HG03159 (cell line): ENCODE data around the gene COL6A2.
"Not testable (repeated sequence)": the region's sequence is repeated elsewhere in the genome, so short reads cannot be mapped to it uniquely, and the experiment has no call there.

Experiments
- ATAC-seq: cut with Tn5 transposase; IDR thresholded peaks from one replicate; pipeline ENCODE4 v1.9.1; 2021; ENCODE audit warnings: mild to moderate bottlenecking, moderate library complexity; ENCODE audit not compliant: unreplicated experiment

COL6A2 gene

DNA sequence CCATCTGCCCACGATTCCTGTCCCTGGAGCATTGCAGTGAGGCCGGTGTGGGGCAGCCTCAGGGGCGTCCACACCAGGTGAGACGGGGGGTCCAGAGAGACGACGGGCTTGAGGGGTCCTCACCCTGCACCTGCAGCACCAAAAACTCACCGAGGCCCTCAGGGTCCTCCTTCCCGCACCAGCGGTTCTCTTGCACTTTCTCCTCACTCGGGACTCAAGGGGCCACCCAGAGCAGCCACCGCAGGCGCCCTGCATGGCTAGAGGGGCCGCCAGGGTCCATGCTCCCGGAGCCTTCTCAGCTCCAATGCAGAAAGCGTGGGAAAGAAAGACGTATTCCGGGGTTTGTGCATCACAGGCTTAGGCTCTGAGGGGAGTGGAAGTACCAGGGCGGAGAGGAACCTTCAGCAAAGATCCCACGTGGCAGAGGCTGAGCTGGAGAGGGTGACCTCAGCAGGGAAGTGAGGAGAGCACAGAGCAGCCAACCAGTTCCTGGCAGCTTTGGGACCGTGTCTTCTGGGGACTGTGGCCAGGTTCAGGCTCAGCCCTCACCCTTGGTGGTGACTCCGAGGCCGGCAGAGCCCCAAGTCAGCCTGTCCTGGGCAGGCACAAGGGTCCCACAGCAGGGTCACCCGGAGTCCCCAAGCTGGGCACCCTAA lies 19.5 kb upstream of the COL6A2 start:
- ATAC-seq: no peak

DNA sequence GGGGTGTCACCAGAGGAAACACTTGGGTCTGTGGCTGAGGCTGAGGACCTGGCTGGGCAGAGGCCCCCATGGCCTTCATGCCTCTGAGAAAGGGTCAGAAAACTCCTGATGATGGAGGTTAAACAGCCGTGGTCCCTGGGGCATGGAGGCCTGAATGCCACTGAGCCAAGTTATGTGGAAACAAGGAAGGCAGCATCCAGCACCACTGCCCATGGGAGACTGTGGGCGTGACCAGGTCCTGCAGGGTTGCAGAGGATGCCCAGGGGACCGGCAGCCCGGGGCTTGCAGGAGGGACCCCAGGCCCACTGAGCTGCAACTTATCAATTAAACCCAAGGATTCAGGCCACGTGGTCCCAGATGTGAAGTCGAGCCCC lies 18.9 kb upstream of the COL6A2 start:
- no peak for ATAC-seq

DNA sequence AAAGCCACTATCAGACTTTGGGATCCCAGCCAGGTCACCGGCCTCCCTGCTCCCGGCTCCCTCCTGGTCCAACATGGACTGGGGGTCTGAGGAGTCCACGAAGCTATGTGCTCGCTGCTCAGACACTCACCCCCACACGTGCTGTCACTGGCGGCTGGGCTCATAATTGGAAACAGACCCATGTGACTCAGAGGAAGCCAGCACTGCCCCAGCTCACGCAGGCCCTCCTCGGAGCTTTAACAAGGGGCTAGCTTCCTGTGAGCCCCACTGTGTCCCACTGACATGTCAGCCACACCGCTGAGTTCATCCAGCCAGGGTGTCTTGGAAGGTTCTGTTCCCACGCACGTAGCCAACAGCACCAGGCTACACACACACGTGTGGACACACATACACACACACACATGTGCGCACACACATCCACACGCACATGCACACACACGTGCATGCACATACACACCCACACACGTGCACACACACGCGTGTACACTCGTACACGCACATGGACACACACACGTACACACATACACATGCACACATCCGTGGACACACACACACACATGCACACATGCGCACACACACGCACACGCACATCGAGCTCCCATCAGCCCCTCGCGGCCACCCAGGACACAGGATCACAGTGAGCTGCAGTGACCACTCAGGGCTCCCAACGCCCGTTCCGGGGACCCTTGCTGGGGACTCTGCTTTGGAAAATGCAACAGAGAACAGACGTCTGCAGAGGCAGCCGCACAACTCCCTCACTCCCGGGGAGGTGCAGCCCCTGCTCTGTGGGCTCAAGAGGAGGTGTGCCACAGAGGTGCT lies 18.4 kb upstream of the COL6A2 start:
- ATAC-seq: no peak

DNA sequence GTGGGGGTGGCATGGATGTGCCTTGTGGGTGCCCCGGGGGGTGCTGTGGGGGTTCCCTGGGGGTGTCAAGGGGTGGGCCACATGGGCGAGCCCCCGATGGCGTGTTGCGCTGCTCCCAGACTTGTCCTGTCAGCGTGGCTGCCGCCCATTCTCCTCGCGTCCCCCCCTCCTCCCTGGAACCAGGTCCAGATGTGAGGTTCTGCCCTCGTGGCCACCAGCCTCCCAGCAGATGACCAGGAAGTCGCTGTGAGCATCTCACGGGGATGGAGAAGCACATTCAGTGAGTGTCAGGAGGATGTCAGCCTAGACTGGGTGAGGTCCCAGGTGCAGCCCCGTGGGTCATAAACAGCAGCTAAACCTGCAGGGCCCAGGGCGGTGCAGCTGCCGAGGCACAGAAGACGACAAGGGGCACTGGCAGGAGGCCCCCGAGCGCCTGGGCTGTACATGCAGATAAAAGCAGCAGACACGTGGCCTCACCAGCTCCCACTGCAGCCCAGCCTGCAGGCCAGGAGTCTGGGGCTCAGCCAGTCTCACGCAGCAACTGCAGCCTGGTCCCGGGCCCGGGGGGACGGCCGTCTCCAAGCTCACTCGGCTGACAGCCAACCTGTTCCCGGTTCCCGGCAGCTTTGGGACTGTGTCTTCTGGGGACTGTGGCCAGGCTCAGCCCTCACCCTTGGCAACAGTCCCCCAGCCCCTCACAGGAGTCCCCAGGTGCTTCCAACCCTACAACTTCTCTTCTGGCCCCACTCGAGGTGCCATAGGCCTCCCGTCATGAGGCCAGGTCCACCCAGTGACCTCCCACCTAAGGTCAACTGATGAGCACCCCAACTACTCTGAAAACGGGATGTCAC lies 17.5 kb upstream of the COL6A2 start:
- ATAC-seq: no peak

DNA sequence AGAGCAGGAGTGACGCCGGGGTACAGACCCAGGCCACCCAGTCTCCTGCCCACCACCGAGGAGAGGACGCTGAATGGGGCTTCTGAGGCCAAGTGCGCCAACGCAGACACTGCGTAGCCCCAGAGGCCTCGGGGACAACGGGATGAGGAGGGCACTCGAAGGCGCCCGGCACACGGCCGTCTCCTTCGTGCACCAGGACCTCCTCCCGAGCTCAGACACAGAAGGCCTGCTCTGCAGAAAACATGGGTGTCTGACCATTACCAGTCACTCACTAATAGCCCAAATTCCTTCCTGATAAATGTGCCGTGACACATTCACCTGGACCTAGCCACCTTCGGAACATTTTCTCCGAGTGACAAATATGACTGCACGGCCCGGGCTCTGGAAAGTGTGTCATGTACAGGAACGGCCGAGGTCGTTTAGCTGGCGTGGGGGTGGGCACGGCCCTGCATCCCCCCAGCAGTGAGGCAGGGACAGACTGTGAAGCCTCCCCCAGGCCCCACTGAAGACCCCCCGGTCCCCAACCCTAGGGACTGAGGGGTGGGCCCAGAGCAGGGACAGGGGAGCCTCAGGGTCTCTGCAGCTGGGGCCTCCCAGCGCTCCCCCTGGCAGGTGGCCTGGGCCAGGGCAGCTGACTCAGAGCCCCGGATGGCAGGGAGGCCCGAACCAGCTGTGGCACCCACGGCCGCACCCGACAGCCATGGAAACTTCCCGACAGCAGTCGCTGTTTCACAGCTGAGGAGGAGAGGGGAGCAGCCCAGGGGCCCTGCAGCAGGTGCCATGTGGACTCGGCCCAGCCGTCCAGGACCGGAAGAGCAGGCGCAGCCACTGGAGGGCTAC lies 16.7 kb upstream of the COL6A2 start:
- no peak for ATAC-seq

DNA sequence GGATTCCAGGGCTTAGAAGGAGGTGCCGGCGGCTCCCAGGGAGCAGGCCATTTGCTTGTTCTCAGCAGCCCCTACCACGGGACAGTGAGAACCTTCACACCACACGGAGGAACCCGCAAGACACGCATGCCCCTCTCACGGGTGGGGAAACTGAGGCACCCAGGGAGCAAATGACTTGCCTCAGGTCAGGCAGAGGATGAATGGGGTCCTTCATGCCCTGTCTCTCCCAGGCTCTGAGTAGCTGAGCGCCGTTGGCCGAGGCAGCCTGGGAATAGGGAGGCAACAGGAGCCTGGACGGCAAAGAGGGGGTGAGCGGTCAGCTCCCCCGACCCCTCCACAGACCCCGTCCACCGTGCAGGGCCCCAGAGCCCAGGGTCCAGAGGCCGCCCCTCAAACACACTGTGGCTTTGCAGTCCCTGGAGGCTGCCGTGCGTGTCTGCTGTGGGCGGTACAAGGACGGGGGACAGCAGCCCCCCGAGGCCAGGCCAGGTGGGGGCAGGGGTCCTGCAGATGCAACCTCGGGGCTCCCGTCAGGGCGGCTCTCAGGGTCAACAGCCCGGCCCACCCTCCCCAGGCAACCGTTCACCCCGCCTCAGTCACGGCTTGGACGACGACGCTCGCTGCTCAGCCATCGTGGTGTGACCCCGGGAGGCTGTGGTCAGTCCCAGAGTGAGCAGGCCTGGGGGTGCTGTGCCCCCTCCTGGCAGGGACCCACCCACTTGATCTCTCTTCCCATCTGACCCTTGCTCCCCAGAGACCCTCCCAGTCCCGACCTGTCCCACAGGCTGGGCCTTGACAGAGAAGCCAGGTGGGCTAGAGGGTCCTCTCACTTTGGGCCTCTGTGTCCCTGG lies 15.8 kb upstream of the COL6A2 start:
- ATAC-seq: no peak

DNA sequence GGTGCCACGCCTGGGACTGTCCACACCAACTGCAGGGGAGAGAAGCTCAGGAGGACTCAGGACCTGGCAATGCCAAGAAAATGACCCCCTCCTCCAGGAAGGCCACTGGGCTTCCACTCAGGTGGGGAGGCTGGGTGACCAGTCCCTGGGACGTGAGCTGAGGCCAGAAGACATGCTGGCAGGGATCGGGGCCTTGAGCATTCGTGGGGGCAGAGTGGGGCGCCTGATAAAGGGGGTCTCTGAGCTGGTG lies 15.3 kb upstream of the COL6A2 start:
- ATAC-seq: no peak

DNA sequence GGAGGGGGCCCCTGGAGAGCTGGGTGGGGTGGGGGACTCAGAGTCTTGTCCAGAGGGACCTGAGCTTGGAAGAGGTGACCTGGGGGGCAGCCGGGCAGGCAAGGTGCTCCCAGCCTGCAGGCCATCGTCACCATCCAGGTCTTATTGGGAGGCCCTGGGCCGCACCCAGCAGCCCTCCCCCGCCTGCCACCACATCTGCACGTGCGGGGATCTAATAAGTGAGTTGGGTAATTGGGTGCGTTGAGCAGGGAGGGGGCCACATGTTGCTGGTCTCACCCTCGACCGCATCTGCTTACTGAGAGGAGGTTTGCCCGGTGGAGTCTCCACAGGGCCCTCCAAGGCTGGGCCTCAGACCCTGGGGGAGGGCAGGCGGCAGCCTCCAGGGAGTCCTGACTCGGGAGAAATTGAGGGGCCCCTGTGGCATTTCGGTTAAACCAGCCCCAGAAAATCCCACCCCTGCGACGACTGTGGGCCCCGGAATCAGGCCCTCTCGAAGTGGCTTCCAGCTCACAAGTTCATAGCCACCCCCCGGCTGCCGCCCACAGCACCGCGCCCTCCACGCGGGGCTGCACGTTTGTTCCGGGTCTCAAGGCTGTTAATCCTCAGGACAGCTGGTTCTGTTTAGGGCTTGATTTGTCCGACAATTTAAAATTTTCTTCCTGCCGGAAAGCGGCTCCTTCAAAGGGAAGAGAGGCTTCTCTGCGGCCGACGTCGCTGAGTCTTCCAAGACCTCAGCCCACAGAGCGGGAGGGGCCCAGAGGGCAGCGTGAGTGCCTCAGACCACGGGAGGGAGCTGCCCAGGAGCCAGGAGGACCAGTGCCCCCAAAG lies 14.7 kb upstream of the COL6A2 start:
- no peak for ATAC-seq

DNA sequence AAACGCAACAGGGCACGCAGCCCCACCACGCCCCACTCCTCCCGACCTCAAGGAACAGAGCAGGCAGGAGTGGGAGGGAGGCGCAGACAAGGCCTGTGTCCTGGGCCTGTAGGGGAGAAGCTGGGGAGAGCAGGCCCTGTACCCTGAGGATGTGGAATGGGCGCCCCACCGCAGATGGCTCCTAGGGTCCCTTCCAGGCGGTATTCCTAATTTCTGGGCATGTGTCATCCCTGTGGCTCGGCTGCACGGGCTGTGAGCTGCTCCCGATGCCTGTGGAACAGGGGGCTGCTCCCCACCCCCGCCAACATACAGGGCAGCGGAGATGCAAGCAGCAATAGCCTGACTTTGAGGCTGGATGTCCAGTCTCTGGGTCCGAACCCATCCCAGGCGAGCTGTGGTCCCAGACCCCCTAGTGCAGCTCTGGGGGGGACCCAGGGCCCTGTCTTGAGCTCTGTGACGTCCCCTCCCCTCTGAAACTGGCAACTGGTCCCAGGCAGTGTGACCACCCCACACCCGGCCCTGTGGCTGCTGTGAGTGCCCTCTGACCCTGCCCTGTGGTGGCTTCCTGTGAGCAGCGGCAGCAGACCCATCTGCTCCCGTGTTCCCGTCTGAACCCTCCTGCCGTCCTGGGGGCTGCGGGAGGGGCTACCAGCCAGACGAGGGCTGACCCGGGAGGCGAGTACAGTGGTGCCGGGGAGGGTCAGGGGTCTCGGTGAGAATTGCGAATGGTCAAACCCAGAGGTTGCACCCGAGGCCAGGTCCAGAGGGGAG lies 13.9 kb upstream of the COL6A2 start:
- ATAC-seq: no peak

DNA sequence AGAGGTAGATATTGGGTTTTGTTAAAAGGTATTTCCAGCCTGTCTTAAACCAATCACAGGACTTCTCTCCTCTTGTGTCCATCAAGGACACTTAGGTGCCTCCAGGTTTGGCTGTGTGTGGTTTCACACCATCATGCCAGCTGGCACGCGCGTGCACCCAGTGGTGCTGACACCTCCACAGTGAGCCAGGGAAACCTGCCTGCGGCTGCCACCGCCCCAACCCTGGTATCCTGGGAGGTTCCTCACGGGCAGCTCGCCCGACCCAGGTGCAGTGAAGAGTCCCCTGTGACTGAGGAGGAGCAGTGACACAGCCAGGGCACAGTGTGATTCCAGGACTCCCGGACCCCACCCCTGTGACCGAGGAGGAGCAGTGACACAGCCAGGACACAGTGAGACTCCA lies 13.2 kb upstream of the COL6A2 start:
- ATAC-seq: no peak

DNA sequence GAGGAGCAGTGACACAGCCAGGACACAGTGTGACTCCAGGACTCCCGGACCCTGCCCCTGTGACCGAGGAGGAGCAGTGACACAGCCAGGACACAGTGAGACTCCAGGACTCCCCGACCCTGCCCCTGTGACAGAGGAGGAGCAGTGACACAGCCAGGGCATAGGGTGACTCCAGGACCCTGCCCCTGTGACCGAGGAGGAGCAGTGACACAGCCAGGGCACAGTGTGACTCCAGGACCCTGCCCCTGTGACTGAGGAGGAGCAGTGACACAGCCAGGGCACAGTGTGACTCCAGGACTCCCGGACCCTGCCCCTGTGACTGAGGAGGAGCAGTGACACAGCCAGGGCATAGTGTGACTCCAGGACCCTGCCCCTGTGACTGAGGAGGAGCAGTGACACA lies 12.7 kb upstream of the COL6A2 start:
- ATAC-seq: not testable (repeated sequence)

DNA sequence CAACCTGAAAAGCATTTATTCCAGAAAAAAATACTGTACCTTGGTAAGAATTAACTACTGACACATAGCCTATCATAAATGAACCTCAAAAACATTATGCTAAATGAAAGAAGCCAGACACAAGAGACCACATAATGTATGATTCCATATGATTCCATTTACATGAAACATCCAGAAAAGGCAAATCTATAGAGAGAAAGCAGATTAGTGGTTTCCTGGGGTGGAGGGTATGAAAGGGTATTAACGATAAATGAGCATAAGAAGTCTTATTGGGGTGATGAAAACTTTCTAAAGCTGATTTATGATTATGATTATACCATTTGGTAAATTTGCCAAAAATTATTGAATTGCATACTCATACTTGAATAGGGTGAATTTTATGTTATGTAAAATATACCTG lies 10.3 kb upstream of the COL6A2 start:
- ATAC-seq: no peak

DNA sequence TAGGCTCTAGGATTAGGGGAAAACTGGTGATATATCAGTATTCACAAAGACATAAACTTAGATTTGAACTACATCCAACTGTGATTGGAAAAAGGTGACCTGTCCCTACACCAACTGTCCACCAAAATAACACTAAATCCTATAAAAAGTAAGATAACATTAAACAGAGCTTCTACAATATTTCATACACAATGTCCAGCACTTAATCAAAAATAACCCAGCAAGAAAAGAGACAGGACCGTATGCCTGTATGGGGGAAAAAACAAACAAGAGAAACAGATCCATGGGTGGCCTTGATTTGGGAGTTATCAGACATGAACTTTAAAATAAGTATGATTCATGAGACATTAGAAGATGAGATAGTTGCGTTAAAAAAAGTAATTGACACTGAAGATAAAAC lies 9.7 kb upstream of the COL6A2 start:
- ATAC-seq: no peak

DNA sequence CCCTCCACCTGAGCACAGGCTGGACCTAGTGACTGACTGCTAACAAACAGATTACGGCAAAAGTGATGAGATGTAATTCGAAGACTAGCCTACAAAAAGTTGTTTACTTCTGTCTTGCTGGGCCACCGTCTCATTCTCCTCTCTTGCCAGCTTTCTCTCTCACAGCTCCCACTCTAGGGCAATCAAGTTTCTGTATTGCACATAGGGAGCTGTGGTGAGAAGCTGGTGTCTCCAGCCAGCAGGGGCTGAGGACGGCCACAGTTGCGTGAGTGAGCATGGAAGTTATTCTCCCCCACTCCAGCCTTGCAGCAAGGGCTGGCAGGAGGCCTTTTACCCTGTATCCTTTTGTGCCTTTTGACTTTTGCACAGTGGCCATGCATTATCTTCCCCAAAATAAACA lies 8.6 kb upstream of the COL6A2 start:
- no peak for ATAC-seq

DNA sequence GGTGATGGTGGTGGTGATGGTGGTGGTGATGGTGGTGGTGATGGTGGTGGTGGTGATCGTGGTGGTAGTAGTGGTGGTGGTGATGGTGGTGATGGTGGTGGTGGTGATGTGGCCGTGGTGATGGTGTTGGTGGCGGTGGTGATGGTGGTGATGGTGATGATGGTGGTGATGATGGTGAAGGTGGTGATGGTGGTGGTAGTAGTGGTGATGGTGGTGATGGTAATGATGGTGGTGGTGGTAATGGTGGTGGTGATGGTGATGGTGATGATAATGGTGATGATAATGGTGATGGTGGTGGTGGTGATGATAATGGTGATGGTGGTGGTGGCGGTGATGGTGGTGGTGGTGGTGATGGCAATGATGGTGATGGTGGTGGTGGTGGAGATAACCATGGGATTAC lies 6.8 kb upstream of the COL6A2 start:
- no peak for ATAC-seq

DNA sequence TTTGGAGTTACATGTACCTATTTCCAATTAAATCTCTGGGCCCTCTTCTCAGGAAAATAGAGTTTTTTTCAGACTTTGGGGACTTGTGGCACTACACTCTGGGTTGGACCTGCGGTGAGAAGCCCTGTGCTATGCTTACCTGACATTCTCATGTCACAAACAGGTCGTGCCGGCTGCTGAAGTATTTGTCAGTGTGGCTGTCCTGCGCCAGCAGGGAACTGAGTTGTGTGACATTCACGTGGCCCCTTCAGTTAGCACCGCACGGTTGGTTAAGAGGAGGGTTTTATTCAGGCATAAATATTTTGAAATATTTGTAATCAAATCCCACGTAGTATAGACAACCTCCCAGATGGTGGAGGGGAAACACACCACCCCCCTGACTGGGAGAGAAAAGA lies 6.3 kb upstream of the COL6A2 start:
- no peak for ATAC-seq

DNA sequence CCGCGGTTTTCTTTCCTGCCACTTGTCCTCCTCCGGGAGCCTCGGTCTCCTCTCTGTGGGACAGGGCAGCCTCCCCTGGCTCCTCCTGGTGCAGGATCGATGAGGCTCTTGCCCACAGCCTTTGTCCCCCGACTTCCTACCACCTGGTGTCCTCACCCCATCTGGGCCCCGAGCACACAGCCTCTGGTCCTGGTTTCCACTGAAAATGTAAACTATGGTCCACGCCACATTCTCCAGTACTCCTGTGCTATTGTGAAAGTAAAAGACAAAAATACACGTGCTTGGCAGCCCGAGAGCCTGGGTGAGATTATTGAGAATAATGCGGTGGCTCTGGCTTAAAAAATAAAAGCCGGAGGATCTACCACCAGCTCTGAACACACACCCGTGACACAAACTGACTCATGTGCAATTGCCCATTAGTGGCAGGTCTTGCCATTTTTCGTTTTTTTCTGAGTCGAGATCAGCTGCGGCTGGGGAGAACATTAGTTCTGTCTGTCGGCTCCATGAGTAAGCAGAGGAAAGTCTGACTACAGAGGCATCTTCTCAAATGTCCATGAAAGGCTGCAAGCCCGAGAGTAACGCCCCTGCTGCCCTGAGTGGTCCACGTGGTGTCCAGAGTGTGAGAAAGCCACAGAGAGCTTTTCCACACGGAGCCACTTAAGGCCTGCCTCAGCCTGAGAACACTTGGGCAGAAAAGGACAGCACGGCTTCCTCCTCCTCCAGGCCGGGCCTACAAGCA lies 5.7 kb upstream of the COL6A2 start:
- ATAC-seq: no peak
